ENCODE measurements around the gene PTPN18. TPM values are rescaled to one million over a fixed set of nuclear protein-coding genes. Genes with fewer than 3 reads are reported as not detected.

Gene PTPN18
- total and polyA plus RNA-seq, 2 of the 4 experiments (the other 2 are of a cell fraction) = 9.7 to 15.5 TPM

DNA sequence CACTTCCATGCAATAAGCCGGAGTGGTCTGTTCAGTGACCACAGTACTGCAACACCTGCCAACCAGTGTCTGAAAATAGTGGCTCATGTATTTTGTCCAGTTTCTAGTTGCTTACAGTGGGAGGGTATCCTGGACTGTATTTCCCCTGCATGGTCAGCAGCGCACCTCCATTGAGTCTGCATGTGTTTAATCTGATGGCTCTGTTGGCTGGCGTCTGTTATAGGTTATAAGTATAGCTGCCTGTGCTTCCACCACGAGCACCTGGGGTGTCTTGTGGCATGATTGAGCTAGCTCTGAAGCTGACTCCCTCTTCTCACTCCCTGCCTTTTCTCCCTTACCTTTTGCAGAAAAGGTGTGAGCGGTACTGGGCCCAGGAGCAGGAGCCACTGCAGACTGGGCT, 12.9 kb downstream of the PTPN18 start:
- peaks cover 16 to 32% of the 10 kb centered on the region in 2 experiments for H3K79me1 ChIP-seq (ENCODE audit: low read depth in 1 of 2, low read length in 2 of 2)

More for the DNA sequence above, 12.9 kb downstream of the PTPN18 start:
- in situ Hi-C loops (cut with MboI; ENCODE audit: low sequenced_read_pairs) = loop anchor here (25.0 kb wide), 1 partner anchor 744 kb away; the partner anchor contains the start of gene PLEKHB2
- no peak for TF ChIP-seq FOS (IDR thresholded peaks at IDR 0.05; ENCODE audit: low read depth, low read length)
- TF ChIP-seq MXI1 (IDR thresholded peaks at IDR 0.05; ENCODE audit: borderline replicate concordance, low read depth, low read length) = no peak
- no peak for TF ChIP-seq RFX5 (IDR thresholded peaks at IDR 0.05; ENCODE audit: low read depth, low read length)
- TF ChIP-seq USF2 (IDR thresholded peaks at IDR 0.05; ENCODE audit: low read depth, low read length) = no peak
- TF ChIP-seq RCOR1 (IDR thresholded peaks at IDR 0.05; ENCODE audit: insufficient replicate concordance, low read length) = no peak
- TF ChIP-seq POLR2A (IDR thresholded peaks at IDR 0.05; ENCODE audit: low read depth, low read length) = no peak
- TF ChIP-seq, protein P1, sequence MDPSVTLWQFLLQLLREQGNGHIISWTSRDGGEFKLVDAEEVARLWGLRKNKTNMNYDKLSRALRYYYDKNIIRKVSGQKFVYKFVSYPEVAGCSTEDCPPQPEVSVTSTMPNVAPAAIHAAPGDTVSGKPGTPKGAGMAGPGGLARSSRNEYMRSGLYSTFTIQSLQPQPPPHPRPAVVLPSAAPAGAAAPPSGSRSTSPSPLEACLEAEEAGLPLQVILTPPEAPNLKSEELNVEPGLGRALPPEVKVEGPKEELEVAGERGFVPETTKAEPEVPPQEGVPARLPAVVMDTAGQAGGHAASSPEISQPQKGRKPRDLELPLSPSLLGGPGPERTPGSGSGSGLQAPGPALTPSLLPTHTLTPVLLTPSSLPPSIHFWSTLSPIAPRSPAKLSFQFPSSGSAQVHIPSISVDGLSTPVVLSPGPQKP (IDR thresholded peaks at IDR 0.05; ENCODE audit: borderline replicate concordance, low read depth, low read length) = no peak
- no peak for TF ChIP-seq CEBPB (IDR thresholded peaks at IDR 0.05; ENCODE audit: low read depth, low read length)
- Histone ChIP-seq H2BK5ac (ENCODE audit: low read depth, low read length, poor library complexity, severe bottlenecking) (no peak overlapping the region), H2AK5ac (ENCODE audit: low read depth, low read length) (no peak overlapping the region), H2BK20ac (ENCODE audit: low read depth, low read length) (no peak overlapping the region), H3K4me3 (ENCODE audit: insufficient read depth, low read depth, low read length) (no peak overlapping the region), H3K56ac (ENCODE audit: extremely low read depth, insufficient read depth, low read length) (no peak overlapping the region), H4K20me1 (ENCODE audit: insufficient read depth, low read length) (no peaks in the 10 kb centered on the region; the same call in 1 of the 2 replicates), H3K14ac (replicated peaks; ENCODE audit: low read depth, low read length) (no peak overlapping the region), H2BK15ac (ENCODE audit: low read depth, low read length) (no peak overlapping the region), H3K9me3 (ENCODE audit: control insufficient read depth, insufficient read depth, low read length) (no peaks in the 10 kb centered on the region), H2AK9ac (replicated peaks; ENCODE audit: low read depth, low read length, poor library complexity) (no peak overlapping the region), H3K4me2 (ENCODE audit: low read depth, low read length) (no peak overlapping the region), H3K23ac (ENCODE audit: low read depth, low read length) (no peak overlapping the region), H3K27ac (ENCODE audit: insufficient read depth, low read length) (no peak overlapping the region), H3K9me1 (ENCODE audit: insufficient read depth, low read length) (peaks cover 10% of the 10 kb centered on the region), H3K36me3 (ENCODE audit: control insufficient read depth, insufficient read depth, low read length) (peaks cover 6% of the 10 kb centered on the region; the same call in 1 of the 2 replicates), H3K4me1 (ENCODE audit: control insufficient read depth, insufficient read depth, low read length) (peaks cover 4% of the 10 kb centered on the region; the same call in 1 of the 2 replicates), H2AFZ (replicated peaks; ENCODE audit: low read length, poor library complexity) (no peak overlapping the region), H2BK120ac (ENCODE audit: low read depth, low read length) (no peak overlapping the region), H3K9ac (ENCODE audit: low read depth, low read length) (no peak overlapping the region), H3K27me3 (ENCODE audit: control insufficient read depth, insufficient read depth, low read length) (no peaks in the 10 kb centered on the region), H3K4ac (ENCODE audit: low read depth, low read length) (no peak overlapping the region), H4K5ac (ENCODE audit: low read depth, low read length) (no peak overlapping the region), H3K18ac (ENCODE audit: low read depth, low read length) (no peak overlapping the region), H4K8ac (ENCODE audit: low read depth in 2 of 2, low read length in 2 of 2) (no peak overlapping the region), H4K91ac (ENCODE audit: insufficient read depth, low read depth, low read length) (no peak overlapping the region)
- BruUV-seq (replicated peaks) = no TSS peak
- no CpG with 5 or more reads among the region's 5 CpGs for WGBS, 2 experiments (ENCODE audit: extremely low coverage in 2 of 2, insufficient read length in 1 of 2)
- no peak for DNase-seq
- POLR2A ChIA-PET (ENCODE audit: unreplicated experiment) = no interaction called here
- dilution Hi-C loops (cut with HindIII; ENCODE audit: low sequenced_read_pairs, unreplicated experiment) = no loop called here
- CTCF ChIA-PET = no interaction called here
- intact Hi-C loops (cut with micrococcal nuclease) = no loop called here
- ATAC-seq (ENCODE audit: low read depth) = no peak

Data from IMR-90 (cell line).